ENCODE data around the gene AZI2.

DNA sequence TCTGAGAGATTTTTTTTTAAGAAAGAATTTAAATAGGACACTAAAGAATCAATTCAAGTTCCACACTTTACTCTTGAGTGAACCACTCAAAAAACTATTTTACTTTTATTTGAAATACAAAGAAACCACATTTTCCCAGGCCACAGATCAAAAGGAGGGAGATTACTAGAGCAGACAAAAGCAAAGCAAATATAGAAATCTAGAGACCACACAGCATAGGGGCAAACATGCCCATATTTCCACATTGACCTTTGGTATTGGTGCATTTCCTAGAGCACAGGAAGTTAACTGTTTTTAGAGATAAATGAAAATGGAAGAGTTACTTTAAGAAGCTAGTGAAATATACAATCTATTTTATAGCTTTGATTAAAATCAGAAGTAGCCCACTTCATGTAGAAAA is 27.6 kb downstream of the AZI2 start:
- no peak for TF ChIP-seq POLR2A (IDR thresholded peaks at IDR 0.05; ENCODE audit: low read length)
- no peak for TF ChIP-seq GATA1 (IDR thresholded peaks at IDR 0.05; ENCODE audit: low read depth, low read length)

All from erythroblast (primary cell).